HG03196 (cell line): Measurements from ENCODE around the gene TOMM7.
"Not testable (repeated sequence)": the region's sequence is repeated elsewhere in the genome, so short reads cannot be mapped to it uniquely, and the experiment has no call there.

Experiments used
- ATAC-seq: cut with Tn5 transposase; IDR thresholded peaks from one replicate; pipeline ENCODE4 v1.9.1; 2021; ENCODE audit not compliant: unreplicated experiment

The TOMM7 gene

GRCh38 chr7:22826593-22826992, 3.9 kb upstream of the TOMM7 start:
- ATAC-seq = no peak

GRCh38 chr7:22824760-22825159, 2.1 kb upstream of the TOMM7 start:
- no peak for ATAC-seq

- no peak for ATAC-seq
These were observed 471 bp upstream of the TOMM7 start for GRCh38 chr7:22823142-22823497.

- no peak for ATAC-seq
These were observed 755 bp downstream of the TOMM7 start for GRCh38 chr7:22821702-22822485.

- no peak for ATAC-seq
These were observed 3.2 kb downstream of the TOMM7 start for GRCh38 chr7:22819476-22819875.

GRCh38 chr7:22814261-22815208, 8.1 kb downstream of the TOMM7 start:
- no peak for ATAC-seq

- ATAC-seq = no peak
These were observed 10.3 kb downstream of the TOMM7 start for GRCh38 chr7:22812353-22812752.

- no peak for ATAC-seq
These were observed 10.8 kb downstream of the TOMM7 start for GRCh38 chr7:22811746-22812280.

- no peak for ATAC-seq
These were observed 11.8 kb downstream of the TOMM7 start for GRCh38 chr7:22810843-22811242.

- no peak for ATAC-seq
These were observed 12.6 kb downstream of the TOMM7 start for GRCh38 chr7:22809902-22810642.

GRCh38 chr7:22808140-22808539, 14.5 kb downstream of the TOMM7 start:
- ATAC-seq = no peak

GRCh38 chr7:22806752-22807151, 15.9 kb downstream of the TOMM7 start:
- no peak for ATAC-seq

GRCh38 chr7:22805227-22805626, 17.4 kb downstream of the TOMM7 start:
- ATAC-seq = no peak

- ATAC-seq = not testable (repeated sequence)
These were observed 19.8 kb downstream of the TOMM7 start for GRCh38 chr7:22802831-22803230.

- no peak for ATAC-seq
These were observed 20.2 kb downstream of the TOMM7 start for GRCh38 chr7:22802426-22802825.

GRCh38 chr7:22801912-22802311, 20.7 kb downstream of the TOMM7 start:
- no peak for ATAC-seq

GRCh38 chr7:22799633-22800032, 23.0 kb downstream of the TOMM7 start:
- ATAC-seq = no peak

- no peak for ATAC-seq
These were observed 28.8 kb downstream of the TOMM7 start for GRCh38 chr7:22793593-22794462.

GRCh38 chr7:22791204-22792158, 31.2 kb downstream of the TOMM7 start:
- ATAC-seq = no peak
